Stimulated activated CD4-positive, alpha-beta T cell treated with anti-CD3 and anti-CD28 coated beads, Interleukin-15, amount 100 ng/mL, for 1 hour (primary cell): ENCODE measurements around the gene BRSK1.

Source experiments
- DNase-seq, 2 donors: peaks; one replicate each; pipeline ENCODE4 v3.0.0-alpha.2; 2020; ENCODE audit warnings: low read depth in 1 of 2, low spot score in 1 of 2

Gene BRSK1

DNA sequence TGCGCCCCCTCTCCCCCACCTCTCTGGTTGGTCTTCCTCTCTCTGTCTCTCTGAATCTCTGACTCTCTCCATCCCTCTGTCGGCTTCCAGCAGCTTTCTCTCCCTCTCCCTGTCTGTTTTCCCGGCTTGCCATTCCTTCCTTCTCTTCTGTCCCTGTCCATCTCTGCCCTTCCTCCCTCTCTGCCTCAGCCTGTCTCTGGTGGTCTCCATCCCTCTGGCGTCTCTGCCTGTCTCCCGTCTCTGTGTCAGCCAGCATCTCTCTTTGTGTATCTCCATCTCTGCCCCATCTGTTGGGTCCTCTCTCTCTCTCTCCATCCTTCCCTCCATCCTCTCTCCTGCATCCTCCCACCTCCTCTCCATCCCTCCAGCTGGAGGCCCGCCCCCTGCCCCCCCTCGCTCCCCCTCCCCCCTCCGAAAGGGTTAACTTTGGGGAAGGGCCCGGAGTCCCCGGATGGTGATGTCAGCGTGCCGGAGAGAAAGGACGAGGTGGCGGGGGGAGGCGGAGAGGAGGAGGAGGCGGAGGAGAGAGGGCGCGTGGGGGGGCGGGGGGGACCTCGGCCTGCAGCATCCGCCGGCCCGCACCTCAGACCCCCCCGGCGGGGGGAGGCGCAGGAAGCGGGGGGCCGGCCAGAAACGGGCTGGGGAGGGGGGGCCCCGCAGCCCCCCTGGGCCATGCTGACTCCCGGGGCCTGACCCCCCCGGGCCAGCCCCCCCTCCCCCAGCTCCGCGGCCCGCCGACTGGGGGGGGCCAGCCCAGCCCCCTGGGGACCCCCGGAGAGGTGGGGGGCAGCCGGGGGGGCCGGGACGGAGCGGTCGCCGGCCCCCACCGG, at the start of gene BRSK1:
Gene BRSK1, plus strand, starts transcription at position 450 of the 830 bp plus-strand sequence. CDS start 446 bp downstream, outside the sequence.
- DNase-seq, result no peak

DNA sequence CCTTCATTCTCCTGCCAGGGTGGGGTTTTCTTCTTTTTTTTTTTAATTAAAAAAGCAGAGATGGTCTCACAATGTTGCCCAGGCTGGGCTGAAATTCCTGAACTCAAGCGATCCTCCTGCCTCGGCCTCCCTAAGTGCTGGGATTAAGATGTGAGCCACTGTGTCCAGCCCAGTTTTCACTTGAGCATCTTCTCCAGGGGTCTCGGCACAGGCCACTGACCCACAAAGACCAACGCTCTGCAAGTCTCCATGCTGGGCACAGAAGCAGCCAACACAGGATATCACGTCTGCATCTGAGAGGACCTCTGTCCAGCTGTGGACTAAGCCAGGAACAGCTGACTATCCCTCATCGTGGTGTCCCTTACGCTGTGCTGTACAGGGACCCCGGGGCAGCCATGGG, 45.8 kb upstream of the BRSK1 start:
- DNase-seq, result no peak

DNA sequence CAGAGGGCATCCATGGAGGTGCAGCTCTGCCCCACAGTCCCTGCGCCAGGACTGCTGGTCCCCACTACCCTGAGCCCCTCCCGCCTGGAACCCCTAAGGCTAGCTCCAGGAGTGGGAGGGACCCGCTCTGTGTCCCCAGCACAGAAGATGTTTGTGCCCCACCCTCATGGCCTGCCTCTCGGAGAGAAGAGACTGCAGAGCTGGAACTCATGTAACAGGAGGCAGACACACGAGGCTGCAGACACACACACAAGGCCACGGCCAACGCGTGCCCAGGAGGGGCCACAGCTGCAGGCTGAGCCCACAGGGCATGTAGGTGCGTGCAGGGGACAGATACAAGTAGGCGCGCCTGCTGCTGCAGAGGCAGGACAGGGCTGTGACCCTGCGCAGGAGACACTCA, 44.8 kb upstream of the BRSK1 start:
- no peak for DNase-seq

DNA sequence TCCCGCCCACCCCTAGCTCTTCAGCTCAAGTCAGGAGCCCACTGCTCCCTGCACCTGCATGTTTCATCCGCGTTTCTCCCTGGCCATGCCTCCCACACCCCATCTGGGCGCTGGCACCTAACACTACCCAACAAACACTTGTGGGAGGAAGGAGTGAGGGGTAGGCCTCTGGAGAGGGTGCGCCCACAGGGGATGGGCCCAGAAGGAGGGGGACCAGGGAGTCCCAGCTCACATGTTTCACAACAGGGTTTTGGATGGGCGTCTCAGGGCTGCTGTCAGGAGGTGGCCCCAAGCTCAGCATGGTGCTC, 43.1 kb upstream of the BRSK1 start:
- no peak for DNase-seq

DNA sequence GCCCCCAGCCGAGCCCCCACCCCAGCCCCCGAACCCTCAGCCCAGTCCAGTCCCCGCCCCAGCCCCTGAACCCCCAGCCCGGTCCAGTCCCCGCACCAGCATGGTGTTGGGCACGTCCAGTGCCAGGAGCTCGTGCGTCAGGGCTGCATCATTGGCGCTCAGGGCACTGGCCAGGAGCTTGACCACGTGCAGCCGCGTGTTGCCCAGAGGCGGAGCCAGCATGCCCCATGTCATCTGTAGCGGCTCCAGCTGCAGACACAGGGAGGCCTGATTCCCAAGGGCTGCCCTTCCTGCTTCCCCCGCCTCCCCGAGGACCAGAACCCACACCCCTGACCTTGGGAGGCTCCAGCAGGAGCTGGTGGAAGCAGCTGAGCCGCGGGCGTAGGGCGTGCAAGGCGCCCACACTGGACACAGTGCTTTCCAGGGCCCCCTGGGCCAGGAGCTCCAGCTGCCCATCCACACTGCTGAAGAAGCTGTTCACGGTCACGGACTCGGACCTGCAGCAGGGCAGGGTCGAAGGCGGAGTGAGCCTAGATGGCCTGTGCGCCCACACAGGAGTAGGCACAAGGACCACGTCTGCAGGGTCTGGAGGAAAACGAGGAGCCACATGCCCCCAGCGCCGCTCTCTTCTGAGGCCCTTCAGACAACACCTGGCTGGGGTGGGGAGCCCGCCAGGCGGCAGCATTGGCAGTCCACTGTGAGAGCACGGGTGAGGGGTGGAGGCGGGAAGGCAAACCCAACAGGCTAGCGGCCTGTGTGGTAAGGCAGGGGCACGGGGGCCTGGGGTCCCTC, 42.5 kb upstream of the BRSK1 start:
- DNase-seq, result no peak

DNA sequence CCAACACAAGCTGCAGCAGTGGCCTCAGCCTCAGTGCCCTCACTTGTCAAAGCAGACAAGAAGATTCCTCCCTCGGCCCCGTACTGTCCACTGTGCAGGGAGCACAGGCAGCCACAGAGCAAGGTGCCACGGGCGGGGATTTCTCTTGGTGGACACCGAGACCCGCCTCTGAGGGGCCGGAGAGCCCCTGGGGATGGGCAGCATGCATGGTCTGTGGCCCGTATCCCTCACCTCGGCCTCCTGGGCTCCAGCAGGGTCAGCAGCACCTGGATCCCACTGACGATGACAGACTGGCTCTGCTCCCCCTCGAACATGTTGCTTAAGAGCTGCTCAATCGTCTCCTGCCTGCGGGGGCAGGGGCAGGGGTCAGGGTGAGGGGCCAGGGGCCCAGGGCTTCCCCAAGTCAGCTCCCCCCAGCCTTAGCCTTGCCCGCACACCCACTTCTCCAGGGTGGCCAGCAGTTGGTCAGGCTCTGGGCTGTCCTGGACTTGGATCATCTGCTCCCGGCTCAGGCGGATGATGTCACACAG, 41.8 kb upstream of the BRSK1 start:
- no peak for DNase-seq

DNA sequence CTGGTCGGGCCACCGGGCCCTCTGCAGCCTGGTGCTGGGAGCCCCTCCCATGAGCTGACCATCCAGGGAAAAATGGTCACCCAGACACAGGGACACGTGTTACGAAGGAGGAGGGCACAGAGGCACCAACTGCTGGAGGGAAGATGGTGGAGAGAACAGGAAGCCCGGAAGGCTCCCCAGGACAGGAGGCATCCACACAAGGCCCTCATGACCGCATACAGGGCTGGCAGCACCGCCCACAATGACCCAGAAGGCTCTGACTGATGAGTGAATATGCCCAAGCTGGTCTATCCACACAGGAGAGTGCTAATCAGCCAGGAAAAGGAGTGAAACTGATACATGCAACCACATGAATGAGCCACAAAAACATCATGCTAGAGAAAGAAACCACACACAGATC, 41.3 kb upstream of the BRSK1 start:
- no peak for DNase-seq

DNA sequence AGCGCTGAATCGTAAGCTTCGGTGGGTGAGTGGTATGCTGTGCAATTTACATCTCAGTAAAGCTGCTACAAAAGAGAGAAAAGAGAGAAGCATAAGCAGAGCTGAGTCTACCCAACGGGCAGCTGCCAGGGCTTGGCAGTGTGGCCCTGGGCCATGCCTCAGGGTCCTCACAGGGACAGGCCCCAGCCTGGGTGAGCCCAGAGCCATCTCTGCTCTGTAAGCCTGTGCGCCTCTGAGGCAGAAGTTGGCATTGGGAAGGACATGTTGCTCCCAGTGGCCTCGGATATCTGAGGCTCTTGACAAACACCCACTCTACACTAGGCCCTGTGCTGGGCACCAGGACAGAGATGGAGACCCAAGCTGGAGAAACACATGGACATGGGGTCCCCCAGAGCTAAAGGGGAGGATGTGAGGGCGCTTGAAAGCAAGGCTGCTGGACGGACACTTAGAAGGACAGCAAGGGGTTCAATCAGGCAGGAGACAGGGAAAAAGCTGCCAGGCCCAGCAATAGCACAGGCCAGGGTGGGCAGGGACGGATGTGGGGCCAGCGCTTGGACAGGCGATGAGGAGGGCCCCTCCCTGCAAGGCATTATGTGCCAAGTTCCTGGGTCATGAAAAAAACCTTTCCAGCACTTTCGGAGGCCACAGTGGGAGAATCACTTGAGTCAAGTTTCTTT, 39.7 kb upstream of the BRSK1 start:
- DNase-seq, result no peak

DNA sequence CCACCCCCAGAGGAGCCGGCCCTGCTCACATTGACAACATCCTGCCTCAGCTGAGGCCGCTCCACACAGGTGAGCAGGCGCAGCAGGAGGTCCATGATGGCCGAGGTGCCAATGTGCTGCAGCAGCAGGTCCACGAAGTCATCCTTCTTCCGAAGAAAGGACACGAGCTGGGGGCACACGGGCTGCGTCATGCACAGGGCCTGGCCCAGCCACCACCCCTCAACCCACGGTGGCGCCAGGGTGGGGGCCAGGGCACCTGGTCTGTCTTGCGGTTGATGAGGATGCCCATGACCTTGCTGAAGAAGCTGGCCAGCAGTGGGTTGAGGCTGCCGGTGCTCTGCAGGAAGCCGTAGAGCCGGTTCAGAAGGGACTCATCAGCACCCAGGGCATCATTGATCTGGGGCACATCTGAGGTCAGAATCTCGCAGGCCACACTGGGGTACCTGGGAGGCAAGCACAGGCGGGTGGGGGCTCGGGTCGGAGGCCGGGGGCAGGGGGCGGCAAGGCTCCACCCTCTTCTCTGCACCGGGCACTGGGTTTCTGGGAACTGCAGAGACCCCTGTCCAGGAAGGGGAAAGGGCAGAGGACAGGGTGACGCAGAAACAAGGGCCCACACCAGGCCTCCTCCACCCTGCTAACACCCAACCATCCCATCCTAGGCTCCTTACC, 38.4 kb upstream of the BRSK1 start:
- DNase-seq, result no peak

DNA sequence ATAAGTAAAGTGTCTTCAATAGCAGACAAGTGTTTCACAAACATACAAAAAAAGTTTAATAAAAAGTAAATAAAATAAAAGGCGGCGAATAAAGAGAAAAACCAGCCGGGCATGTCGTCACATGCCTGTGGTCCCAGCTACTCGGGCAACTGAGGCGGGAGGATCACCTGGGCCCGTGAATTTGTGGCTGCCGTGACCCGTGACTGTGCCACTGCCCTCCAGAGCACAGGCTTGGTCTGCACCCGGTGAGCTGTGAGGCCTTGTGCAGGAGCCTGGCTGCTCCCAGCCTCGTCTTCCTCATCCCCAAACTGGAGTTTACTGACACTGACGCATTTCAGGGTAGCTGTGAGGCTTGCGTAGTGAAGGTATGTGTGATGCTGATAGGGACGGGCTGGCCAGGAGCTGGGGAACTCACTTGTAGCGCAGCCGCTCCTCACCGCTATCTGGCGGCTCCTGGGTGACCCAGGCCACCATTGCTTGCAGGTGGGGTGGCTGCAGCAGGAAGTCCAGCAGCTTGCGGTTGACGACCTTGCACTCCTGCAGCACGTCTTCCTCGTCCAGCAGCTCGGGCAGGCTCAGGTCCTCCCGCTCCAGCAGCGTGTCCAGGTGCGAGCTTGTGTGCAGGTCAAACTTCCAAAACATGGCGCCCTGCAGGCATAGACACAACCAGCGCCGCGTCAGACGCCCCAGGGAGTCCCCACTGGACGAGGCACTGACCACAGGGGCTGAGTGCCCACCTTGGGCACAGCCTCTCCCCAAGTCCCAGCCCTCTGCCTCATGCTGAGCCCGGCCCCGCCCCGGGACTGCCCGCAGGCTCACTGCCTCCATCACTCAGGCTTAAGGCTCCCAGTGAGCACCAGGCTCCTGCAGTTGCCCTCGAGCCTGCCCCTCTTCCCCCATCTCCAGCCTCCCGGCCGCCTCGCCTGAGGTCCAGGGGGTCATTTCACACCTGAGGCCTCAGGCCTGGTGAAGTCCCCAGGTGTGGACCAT, 37.0 kb upstream of the BRSK1 start:
- DNase-seq, result no peak

DNA sequence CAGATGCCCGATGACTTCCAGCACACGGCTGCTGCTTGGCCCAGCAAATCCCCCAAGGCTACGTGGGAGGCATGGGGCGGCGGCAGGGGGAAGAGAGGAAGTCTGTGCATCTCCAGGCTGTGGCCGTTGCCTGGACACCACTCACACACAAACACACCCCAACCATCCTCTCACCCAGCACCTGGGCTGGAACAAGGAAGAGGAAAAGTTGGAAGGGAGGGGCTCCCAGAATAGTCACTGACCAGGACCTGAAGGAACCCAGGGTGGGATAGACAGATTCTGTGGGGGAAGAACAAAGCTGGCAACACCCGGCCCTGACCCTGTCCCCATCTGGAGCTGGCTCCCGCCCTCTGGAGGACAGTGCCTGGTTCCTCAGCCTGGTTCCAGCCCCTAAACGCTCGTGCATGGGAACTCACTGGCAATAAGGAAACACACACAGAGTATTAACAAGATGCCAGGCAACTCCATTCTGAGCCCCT, 36.1 kb upstream of the BRSK1 start:
- no peak for DNase-seq

DNA sequence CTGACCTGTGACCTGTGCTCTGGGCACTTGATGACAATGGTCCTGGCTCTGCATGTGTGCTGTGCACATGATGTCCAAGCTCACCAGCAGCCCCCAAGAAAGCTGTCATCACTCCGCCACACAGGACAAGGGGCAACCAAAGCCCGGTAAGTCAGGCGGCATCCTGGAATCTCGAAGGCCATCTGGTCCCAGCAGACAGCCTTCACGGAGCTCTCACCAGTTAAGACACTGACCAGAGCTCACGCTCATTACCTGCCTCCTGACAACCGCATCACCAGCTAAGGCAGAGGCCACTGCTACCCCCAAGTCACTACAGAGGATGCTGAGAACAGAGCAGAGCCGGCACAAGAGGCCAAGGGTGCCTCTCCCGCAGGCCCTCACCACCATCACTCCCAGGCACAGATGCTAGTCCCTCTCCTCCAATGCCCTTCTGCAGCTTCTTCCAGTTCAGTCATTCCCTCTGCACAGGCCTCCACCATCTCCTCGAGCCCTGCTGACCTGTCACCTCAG, 35.6 kb upstream of the BRSK1 start:
- no peak for DNase-seq

DNA sequence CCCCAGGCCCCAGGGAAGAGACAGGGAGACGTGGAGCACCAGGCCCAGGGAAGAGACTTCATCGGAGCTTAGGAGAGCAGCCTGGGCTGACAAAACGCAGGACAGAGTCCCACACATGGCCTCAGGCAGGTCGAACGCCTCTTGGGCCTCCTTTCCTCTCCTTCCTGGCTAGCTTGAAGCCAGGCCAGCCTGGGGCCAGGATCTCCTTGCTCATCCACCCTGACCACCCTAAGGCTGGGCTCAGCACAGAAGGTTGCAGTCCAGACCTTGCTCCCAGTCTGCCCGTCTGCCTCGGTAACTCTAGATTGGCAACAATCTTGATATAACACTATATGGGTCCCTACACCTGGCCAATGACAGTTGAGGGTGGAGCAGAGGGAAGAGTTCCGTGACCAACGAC, 35.1 kb upstream of the BRSK1 start:
- DNase-seq, result no peak

DNA sequence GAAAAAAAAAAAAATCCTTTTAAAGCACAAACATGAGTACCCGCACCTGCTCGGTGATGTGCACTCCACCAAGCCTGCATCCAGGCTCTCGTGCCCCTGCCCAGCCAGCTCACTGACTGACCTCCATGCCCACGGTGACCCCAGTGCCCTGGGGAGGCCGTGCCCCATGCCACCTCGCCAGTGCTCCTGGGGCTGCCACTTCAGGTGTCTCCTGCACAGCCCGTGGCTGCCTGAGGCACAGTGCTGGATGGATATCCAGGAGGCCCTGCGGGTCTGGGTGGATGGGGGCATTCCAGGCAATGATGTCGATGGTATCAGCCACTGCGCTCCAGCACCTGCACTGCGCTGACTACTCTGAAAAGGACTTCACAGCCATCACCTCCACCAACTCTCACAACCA, 34.0 kb upstream of the BRSK1 start:
- DNase-seq, result no peak

DNA sequence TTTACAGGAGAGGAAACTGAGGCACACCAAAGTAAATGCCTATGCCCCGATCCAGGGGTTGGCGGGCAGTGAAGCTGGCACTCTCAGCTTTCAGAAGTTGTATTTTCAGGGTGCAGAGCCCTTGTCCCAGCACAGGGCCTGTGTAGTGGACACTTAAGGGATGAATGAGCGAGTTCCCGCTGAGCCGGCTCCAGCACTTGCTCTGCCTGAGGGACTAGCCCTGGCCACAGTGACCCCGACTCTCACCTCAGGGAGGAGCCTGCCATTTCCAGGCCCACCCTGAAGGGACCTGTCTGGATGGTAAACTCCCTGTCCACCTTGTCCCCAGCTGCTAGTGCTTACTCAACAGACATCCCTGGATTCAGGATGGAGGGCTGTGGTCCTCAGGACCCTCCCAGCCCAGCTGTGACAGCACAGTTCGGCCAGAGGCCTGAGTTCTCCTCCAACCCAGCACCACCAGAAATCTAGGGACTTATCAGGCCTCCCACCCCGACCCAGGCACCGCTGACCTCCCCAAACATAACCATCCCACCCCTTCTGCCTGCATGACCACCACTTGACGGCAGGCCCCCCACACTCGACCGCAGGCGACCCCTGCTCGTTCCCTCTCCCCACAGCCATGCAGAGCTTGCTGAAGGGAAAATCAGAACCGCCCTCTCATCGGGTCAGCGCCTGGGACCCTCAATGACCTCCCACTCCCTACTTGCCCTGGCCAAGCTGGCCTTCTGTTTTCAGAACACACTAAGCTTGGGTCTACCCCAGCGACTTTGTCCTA, 33.3 kb upstream of the BRSK1 start:
- no peak for DNase-seq

DNA sequence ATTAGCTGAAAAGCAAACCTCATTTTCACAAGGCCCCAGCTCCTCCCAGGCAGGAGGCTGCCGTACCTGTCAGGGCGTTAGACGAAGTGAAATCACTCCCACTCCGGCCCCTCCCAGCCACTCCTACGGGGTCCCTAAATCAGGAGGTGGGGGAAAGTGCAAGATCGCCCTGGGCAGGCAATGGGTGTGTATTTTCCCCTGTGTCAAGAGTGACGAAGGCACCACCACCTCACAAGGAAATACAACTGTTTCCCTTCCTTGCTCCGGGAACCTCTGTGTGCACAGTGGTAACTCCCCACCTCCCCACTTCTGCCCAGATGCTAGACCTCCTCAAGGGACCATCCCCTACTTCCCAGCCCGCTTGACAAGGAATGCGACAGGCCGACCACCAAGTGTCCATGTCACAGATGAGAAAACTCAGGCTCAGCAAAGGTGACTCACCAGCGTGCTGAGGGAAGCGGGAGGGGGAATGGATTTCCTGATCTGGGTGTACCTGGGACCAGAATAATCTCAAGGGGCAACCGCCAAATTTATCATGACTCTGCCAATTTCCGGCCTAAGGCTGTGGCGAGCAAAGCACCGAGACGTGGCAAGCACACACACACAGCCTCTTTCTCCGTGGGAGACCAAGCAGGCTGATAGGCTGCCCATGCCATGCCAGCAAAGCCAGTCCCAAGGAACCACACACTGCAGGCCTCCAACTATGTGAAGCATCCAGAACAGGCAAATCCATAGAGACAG, 32.3 kb upstream of the BRSK1 start:
- DNase-seq, result no peak

DNA sequence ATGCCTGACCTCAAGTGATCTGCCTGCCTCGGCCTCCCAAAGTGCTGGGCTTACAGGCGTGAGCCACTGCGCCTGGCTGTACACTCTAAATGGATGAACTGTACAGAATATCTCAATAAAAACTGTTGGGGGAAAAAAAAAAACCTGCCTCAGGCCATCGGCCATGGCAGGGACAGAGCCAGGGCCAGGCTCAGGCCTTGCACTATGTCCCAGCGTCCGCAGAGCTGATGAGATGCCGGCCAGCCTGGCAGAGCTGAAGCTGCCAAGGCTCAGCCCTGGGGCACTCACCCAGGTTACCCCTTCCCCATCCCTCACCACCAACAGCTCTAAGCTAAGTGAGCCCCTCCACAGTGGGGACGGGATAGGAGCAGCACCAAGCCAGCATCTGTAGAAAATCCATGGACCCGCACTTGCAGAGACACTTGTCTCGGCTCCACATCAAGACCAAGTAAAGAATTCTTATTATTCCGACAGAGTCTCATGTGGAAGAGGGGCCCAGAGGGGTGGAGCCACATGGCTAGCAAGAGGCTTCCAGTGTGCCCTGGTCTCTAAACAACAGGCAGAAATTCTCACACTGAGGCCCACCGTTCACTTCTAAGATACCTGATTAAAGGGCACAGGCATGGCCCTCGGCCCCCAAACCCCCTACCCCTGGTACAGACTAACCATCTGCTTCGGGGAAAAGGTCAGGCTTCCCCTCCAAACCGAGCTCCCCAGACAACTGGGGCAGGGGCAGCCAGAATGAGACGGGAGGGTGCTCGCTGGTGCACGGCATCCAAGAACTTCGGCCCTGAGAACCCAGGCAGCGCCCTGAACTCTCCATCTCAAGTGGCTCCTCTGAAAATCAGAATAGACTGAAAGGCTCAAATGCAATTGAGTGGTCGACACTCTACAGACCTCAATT, 30.8 kb upstream of the BRSK1 start:
- no peak for DNase-seq
